Measurements from ENCODE around the gene VSX2.
A peak's percentile ranks its signal among the peaks of the same experiment; 100 is the strongest.

Gene VSX2

GRCh38 chr14:74238974-74239847 is at the start of gene VSX2:
TSS of gene VSX2 (plus strand) at chr14:74239449. CDS start at chr14:74239562, 113 bp downstream.
- DNase-seq = no peak

GRCh38 chr14:74190927-74191575 is 48.2 kb upstream of the VSX2 start:
- DNase-seq = peak; percentile 59

GRCh38 chr14:74194506-74195274 is 44.6 kb upstream of the VSX2 start:
- DNase-seq = no peak

- peak; percentile 76 for DNase-seq
Observed at GRCh38 chr14:74195623-74196022, 43.6 kb upstream of the VSX2 start.

- no peak for DNase-seq
Observed at GRCh38 chr14:74198441-74199234, 40.6 kb upstream of the VSX2 start.

GRCh38 chr14:74202113-74202512 is 37.1 kb upstream of the VSX2 start:
- DNase-seq = no peak

- no peak for DNase-seq
Observed at GRCh38 chr14:74203639-74204038, 35.6 kb upstream of the VSX2 start.

GRCh38 chr14:74204491-74204890 is 34.8 kb upstream of the VSX2 start:
- no peak for DNase-seq

GRCh38 chr14:74205882-74206281 is 33.4 kb upstream of the VSX2 start:
- no peak for DNase-seq

- DNase-seq = no peak
Observed at GRCh38 chr14:74207943-74208342, 31.3 kb upstream of the VSX2 start.

- DNase-seq = no peak
Observed at GRCh38 chr14:74208642-74209041, 30.6 kb upstream of the VSX2 start.

- no peak for DNase-seq
Observed at GRCh38 chr14:74211945-74212580, 27.2 kb upstream of the VSX2 start.

GRCh38 chr14:74213907-74214803 is 25.1 kb upstream of the VSX2 start:
- no peak for DNase-seq

GRCh38 chr14:74216671-74217070 is 22.6 kb upstream of the VSX2 start:
- no peak for DNase-seq

GRCh38 chr14:74217672-74218448 is 21.4 kb upstream of the VSX2 start:
- DNase-seq = peak; percentile 51

- DNase-seq = no peak
Observed at GRCh38 chr14:74218462-74218861, 20.8 kb upstream of the VSX2 start.

GRCh38 chr14:74219277-74220205 is 19.7 kb upstream of the VSX2 start:
- peak; percentile 73 for DNase-seq

GRCh38 chr14:74220991-74221390 is 18.3 kb upstream of the VSX2 start:
- DNase-seq = no peak

- DNase-seq = peak; percentile 39
Observed at GRCh38 chr14:74221741-74222140, 17.5 kb upstream of the VSX2 start.

Measured in NCI-H524 treated with DMSO at 0.1 percent for 48 hours (cell line).